ENCODE measurements around the gene MYMX. TPM values are rescaled to one million over a fixed set of nuclear protein-coding genes. Genes with fewer than 3 reads are reported as not detected.

The MYMX gene
- total RNA-seq, 1 donor from 2014 or later = not detected

DNA sequence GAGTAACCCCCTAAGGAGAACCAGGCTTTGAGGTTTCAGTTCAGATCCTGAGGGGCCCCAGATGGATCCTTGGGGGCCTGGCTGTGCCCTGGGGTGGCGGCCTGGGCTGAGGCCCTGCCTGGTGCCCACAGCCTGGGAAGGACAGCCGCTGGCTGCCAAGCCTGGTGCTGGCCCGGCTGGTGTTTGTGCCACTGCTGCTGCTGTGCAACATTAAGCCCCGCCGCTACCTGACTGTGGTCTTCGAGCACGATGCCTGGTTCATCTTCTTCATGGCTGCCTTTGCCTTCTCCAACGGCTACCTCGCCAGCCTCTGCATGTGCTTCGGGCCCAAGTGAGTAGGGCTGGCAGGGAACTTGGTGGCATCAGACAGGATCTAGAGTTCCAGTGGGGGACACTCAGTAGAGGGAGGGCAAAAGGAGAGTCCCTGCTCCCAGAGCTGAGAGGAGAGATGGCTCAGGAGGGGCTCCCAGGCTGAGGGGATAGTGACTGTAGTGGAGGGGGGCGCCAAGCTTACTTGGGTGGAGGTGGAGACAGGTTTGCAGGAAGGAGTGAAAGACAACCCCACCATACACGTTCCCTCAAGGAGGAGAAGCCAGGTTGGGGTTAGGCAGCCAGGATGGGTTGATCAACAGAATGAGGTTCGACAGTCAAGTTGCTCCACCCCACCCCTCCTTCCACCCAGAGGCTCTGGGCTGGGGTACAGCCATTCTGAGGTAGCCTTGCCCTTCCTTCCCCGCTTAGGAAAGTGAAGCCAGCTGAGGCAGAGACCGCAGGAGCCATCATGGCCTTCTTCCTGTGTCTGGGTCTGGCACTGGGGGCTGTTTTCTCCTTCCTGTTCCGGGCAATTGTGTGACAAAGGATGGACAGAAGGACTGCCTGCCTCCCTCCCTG is 16.2 kb downstream of the MYMX start:
- Histone ChIP-seq H3K4me3 (no peak overlapping the region), H3K4me1 (peaks cover 40% of the 10 kb centered on the region), H3K36me3 (peaks cover 0 to 8% of the 10 kb centered on the region in 2 donors), H3K27ac (peak overlapping the region; percentile 99), H3K27me3 (no peaks in the 10 kb centered on the region), H3K9me3 (no peaks in the 10 kb centered on the region)
- TF ChIP-seq CTCF (IDR thresholded peaks at IDR 0.05) = no peak
- no peak for TF ChIP-seq POLR2AphosphoS5 (IDR thresholded peaks at IDR 0.05; ENCODE audit: insufficient read depth in 1 of 2, low read depth in 1 of 2)
- TF ChIP-seq POLR2A (IDR thresholded peaks at IDR 0.05) = no peak
- no peak for DNase-seq (ENCODE audit: extremely low spot score in 2 of 2)
- intact Hi-C loops (cut with DNase I) = loop anchor here (5.0 kb wide), 1 partner anchor 61 kb away; no protein-coding TSS in a partner anchor

DNA sequence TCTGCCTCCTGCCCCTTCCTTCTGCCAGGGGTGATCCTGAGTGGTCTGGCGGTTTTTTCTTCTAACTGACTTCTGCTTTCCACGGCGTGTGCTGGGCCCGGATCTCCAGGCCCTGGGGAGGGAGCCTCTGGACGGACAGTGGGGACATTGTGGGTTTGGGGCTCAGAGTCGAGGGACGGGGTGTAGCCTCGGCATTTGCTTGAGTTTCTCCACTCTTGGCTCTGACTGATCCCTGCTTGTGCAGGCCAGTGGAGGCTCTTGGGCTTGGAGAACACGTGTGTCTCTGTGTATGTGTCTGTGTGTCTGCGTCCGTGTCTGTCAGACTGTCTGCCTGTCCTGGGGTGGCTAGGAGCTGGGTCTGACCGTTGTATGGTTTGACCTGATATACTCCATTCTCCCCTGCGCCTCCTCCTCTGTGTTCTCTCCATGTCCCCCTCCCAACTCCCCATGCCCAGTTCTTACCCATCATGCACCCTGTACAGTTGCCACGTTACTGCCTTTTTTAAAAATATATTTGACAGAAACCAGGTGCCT is 16.9 kb downstream of the MYMX start:
- H3K36me3 ChIP-seq = peaks cover 0 to 8% of the 10 kb centered on the region in 2 donors
- peaks cover 40% of the 10 kb centered on the region for H3K4me1 ChIP-seq
- TF ChIP-seq POLR2A (IDR thresholded peaks at IDR 0.05) (no peak), CTCF (IDR thresholded peaks at IDR 0.05) (no peak), POLR2AphosphoS5 (IDR thresholded peaks at IDR 0.05; ENCODE audit: insufficient read depth in 1 of 2, low read depth in 1 of 2) (no peak)
- no peak overlapping the region for H3K4me3 ChIP-seq
- H3K27ac ChIP-seq = peak overlapping the region; percentile 99
- no peaks in the 10 kb centered on the region for H3K9me3 ChIP-seq
- H3K27me3 ChIP-seq = no peaks in the 10 kb centered on the region
- intact Hi-C loops (cut with DNase I) = loop anchor here (5.0 kb wide), 1 partner anchor 61 kb away; no protein-coding TSS in a partner anchor
- no peak for DNase-seq (ENCODE audit: extremely low spot score in 2 of 2)

DNA sequence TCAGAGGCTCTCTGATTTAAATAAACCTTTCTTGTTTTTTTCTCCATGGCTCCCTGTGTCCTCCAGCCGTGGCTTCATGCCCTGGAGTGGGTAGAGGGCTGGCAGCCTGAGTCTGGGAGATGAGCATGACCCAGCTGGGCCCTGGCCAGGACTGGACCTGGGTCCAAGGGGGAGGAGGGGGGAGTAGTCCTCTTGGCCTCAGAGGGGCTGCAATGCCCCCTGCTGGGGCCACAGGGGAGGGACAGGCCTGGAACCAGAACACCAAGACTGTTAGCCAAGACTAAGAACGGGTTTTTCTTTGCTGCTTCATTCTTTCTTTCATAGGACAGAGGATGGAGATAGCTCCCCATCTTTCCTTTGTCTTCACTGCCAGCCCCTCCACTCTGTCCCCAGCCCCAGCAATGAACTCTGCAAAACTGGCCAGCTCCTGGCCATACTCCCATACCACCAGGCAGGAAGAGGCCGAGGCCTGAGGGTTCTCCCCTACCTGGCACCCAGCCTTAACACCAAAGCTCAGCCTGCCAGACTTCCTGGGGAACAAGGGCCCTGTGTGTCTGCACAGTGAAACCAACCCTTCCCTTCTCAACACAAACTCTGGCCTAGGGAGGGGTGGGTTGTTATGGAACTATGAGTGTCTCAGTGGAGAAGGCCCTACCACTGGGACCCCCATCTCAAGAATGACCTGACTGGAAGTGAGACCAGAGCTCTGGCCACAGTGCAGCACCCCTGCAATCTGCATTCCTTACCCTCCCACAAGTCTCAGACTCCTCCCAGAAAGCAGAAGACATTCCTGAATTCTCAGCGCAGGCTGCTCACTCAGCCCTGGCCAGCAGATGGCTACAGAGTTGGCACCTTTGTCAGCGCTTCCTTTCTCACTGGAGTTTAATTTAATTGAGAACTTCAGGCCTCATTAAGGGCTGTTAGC is 17.6 kb downstream of the MYMX start:
- Histone ChIP-seq H3K27me3 (no peaks in the 10 kb centered on the region), H3K36me3 (peaks cover 0 to 8% of the 10 kb centered on the region in 2 donors), H3K4me3 (no peak overlapping the region), H3K27ac (peak overlapping the region; percentile 99), H3K9me3 (no peaks in the 10 kb centered on the region), H3K4me1 (peaks cover 40% of the 10 kb centered on the region)
- DNase-seq (ENCODE audit: extremely low spot score in 2 of 2) = no peak
- TF ChIP-seq CTCF (IDR thresholded peaks at IDR 0.05) = peak; percentile 21 to 57 (median 57)
- no peak for TF ChIP-seq POLR2A (IDR thresholded peaks at IDR 0.05)
- TF ChIP-seq POLR2AphosphoS5 (IDR thresholded peaks at IDR 0.05; ENCODE audit: insufficient read depth in 1 of 2, low read depth in 1 of 2) = peak; percentile 40 to 72
- intact Hi-C loops (cut with DNase I) = loop anchor here (5.0 kb wide), 1 partner anchor 62 kb away; no protein-coding TSS in a partner anchor

DNA sequence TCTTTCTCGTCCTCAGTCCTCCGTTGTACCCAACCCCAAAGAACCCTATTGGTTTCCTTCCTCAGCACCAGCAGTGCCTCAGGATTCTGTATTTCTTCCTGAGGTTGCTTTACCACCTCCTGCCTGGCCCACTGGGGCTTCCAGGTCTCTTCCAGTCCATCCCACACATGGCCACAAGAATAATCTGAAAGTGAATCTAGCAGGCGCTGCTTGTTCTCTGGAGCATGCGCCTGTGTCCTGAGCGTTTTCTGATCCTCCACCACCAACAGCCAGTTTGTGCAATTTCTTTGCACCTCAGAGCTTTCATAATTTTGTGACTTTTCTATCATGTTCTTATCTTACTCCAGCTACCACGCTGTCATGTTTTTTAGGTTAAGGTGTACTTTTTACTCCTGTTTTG is 18.5 kb downstream of the MYMX start:
- no peak overlapping the region for H3K4me3 ChIP-seq
- intact Hi-C loops (cut with DNase I) = no loop called here
- H3K9me3 ChIP-seq = no peaks in the 10 kb centered on the region
- no peaks in the 10 kb centered on the region for H3K27me3 ChIP-seq
- no peak for DNase-seq (ENCODE audit: extremely low spot score in 2 of 2)
- H3K27ac ChIP-seq = peak overlapping the region; percentile 99
- H3K36me3 ChIP-seq = peaks cover 0 to 8% of the 10 kb centered on the region in 2 donors
- TF ChIP-seq POLR2AphosphoS5 (IDR thresholded peaks at IDR 0.05; ENCODE audit: insufficient read depth in 1 of 2, low read depth in 1 of 2) (no peak), POLR2A (IDR thresholded peaks at IDR 0.05) (no peak), CTCF (IDR thresholded peaks at IDR 0.05) (no peak)
- H3K4me1 ChIP-seq = peaks cover 40% of the 10 kb centered on the region
